ENCODE measurements around the gene CDK6. TPM values are rescaled to one million over a fixed set of nuclear protein-coding genes. Genes with fewer than 3 reads are reported as not detected.

The CDK6 gene
- total RNA-seq, 1 experiment from 2014 or later, result 10.5 TPM

DNA sequence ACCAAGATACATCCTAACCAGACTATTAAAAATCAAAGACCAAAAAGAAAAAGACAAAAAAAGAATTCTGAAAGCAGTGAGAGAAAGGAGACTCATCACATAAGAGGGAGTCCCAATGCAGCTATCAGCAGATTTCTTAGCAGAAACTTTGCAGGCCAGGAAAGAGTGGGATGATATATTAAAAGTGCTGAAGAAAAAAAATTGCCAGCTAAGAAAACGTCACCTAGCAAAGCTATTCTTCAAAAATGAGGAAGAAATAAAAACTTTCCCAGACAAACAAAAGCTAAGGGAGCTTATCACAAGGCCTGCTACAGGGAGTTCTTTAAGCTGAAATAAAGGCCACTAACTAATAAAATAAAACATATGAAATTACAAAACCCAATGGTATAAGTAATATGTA is 40.5 kb upstream of the CDK6 start:
- Histone ChIP-seq H3K4me1 (ENCODE audit: insufficient read depth, low read length, poor library complexity, severe bottlenecking) (no peaks in the 10 kb centered on the region), H3K4me3 (ENCODE audit: low read depth, low read length, poor library complexity, severe bottlenecking) (no peak overlapping the region), H3K27me3 (replicated peaks; ENCODE audit: insufficient read depth, low read depth, low read length, poor library complexity) (peaks cover 5% of the 10 kb centered on the region), H3K9me3 (ENCODE audit: low read depth, low read length, poor library complexity, severe bottlenecking) (no peaks in the 10 kb centered on the region), H3K27ac (ENCODE audit: low read depth, low read length, poor library complexity, severe bottlenecking) (no peak overlapping the region), H3K36me3 (ENCODE audit: insufficient read depth, low read length, poor library complexity, severe bottlenecking) (no peaks in the 10 kb centered on the region)
- intact Hi-C loops (cut with micrococcal nuclease; ENCODE audit: unreplicated experiment), result no loop called here
- ChIA-PET CTCF (no interaction called here), POLR2A (ENCODE audit: low non-redundant PET) (no interaction called here)
- TF ChIP-seq, protein P1, sequence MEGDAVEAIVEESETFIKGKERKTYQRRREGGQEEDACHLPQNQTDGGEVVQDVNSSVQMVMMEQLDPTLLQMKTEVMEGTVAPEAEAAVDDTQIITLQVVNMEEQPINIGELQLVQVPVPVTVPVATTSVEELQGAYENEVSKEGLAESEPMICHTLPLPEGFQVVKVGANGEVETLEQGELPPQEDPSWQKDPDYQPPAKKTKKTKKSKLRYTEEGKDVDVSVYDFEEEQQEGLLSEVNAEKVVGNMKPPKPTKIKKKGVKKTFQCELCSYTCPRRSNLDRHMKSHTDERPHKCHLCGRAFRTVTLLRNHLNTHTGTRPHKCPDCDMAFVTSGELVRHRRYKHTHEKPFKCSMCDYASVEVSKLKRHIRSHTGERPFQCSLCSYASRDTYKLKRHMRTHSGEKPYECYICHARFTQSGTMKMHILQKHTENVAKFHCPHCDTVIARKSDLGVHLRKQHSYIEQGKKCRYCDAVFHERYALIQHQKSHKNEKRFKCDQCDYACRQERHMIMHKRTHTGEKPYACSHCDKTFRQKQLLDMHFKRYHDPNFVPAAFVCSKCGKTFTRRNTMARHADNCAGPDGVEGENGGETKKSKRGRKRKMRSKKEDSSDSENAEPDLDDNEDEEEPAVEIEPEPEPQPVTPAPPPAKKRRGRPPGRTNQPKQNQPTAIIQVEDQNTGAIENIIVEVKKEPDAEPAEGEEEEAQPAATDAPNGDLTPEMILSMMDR (conservative IDR thresholded peaks at IDR 0.05; ENCODE audit: low read depth, low read length), result no peak
- TF ChIP-seq EZH2 (IDR thresholded peaks at IDR 0.05; ENCODE audit: borderline replicate concordance, low read depth, low read length, poor library complexity, severe bottlenecking), result no peak
- BruUV-seq (replicated peaks), result no TSS peak
- DNase-seq (ENCODE audit: low spot score), result no peak

DNA sequence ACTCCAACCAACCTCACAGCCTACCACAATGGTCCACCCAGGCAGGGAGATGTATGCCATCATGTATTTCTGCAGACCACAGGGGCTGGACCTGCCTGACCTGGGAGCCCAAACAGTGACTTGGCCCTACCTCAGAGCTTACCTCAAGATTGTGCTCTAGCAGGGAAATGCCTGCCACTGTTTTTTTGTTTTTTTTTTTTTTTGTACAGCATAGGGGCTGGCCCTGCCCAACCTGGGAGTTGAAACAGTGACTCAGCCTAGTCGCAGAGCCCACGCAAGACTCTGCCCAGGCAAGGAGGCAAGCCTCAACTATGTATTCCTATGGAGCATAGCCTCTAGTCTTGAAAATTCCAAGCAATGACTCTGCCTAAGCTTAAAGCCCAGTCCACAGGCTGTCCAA is 39.3 kb upstream of the CDK6 start:
- Histone ChIP-seq H3K27ac (ENCODE audit: low read depth, low read length, poor library complexity, severe bottlenecking) (no peak overlapping the region), H3K36me3 (ENCODE audit: insufficient read depth, low read length, poor library complexity, severe bottlenecking) (no peaks in the 10 kb centered on the region), H3K4me3 (ENCODE audit: low read depth, low read length, poor library complexity, severe bottlenecking) (no peak overlapping the region), H3K9me3 (ENCODE audit: low read depth, low read length, poor library complexity, severe bottlenecking) (no peaks in the 10 kb centered on the region), H3K27me3 (replicated peaks; ENCODE audit: insufficient read depth, low read depth, low read length, poor library complexity) (peaks cover 5% of the 10 kb centered on the region), H3K4me1 (ENCODE audit: insufficient read depth, low read length, poor library complexity, severe bottlenecking) (no peaks in the 10 kb centered on the region)
- ChIA-PET CTCF (no interaction called here), POLR2A (ENCODE audit: low non-redundant PET) (no interaction called here)
- no TSS peak for BruUV-seq (replicated peaks)
- no peak for TF ChIP-seq EZH2 (IDR thresholded peaks at IDR 0.05; ENCODE audit: borderline replicate concordance, low read depth, low read length, poor library complexity, severe bottlenecking)
- TF ChIP-seq, protein P1 (conservative IDR thresholded peaks at IDR 0.05; ENCODE audit: low read depth, low read length), result no peak
- intact Hi-C loops (cut with micrococcal nuclease; ENCODE audit: unreplicated experiment), result no loop called here
- DNase-seq (ENCODE audit: low spot score), result no peak

DNA sequence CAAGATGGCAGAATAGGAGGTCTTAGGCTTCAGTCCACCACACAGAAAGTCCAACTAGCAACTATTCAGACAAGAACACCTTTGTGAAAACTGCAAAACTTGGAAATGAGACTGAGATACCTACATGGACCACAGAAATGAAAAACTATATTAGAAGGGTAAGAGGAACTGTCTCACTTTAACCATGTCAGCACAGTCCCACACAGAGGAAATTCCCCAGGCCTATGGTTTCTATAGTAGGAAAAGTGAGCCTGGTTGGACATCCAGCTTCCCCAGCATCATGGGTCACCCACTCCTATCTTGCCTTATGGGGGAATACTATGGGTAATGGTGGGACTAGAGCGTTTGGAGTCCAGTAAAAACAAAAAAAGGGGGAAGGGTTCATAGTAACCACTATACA is 38.8 kb upstream of the CDK6 start:
- no peak overlapping the region for H3K4me3 ChIP-seq (ENCODE audit: low read depth, low read length, poor library complexity, severe bottlenecking)
- no peaks in the 10 kb centered on the region for H3K9me3 ChIP-seq (ENCODE audit: low read depth, low read length, poor library complexity, severe bottlenecking)
- DNase-seq (ENCODE audit: low spot score), result no peak
- POLR2A ChIA-PET (ENCODE audit: low non-redundant PET), result no interaction called here
- BruUV-seq (replicated peaks), result no TSS peak
- intact Hi-C loops (cut with micrococcal nuclease; ENCODE audit: unreplicated experiment), result no loop called here
- H3K27me3 ChIP-seq (replicated peaks; ENCODE audit: insufficient read depth, low read depth, low read length, poor library complexity), result peaks cover 5% of the 10 kb centered on the region
- no peaks in the 10 kb centered on the region for H3K36me3 ChIP-seq (ENCODE audit: insufficient read depth, low read length, poor library complexity, severe bottlenecking)
- CTCF ChIA-PET, result no interaction called here
- TF ChIP-seq, protein P1 (conservative IDR thresholded peaks at IDR 0.05; ENCODE audit: low read depth, low read length), result no peak
- TF ChIP-seq EZH2 (IDR thresholded peaks at IDR 0.05; ENCODE audit: borderline replicate concordance, low read depth, low read length, poor library complexity, severe bottlenecking), result no peak
- no peaks in the 10 kb centered on the region for H3K4me1 ChIP-seq (ENCODE audit: insufficient read depth, low read length, poor library complexity, severe bottlenecking)
- H3K27ac ChIP-seq (ENCODE audit: low read depth, low read length, poor library complexity, severe bottlenecking), result no peak overlapping the region

Data from A673 (cell line).